Measurements from ENCODE around the gene OR2A14. TPM values are rescaled to one million over a fixed set of nuclear protein-coding genes. Genes with fewer than 3 reads are reported as not detected.

The OR2A14 gene
- total and polyA plus RNA-seq, 2 of the 13 experiments (the other 11 are each of a cell fraction or from before 2014, with no cell fraction given) = not detected

GRCh38 chr7:144148224-144148827, 25.4 kb downstream of the OR2A14 start (continued):
- TF ChIP-seq, protein P1, sequence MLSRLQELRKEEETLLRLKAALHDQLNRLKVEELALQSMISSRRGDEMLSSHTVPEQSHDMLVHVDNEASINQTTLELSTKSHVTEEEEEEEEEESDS (CRISPR knock-in tag; IDR thresholded peaks at IDR 0.05; ENCODE audit: borderline replicate concordance) = no peak
- TF ChIP-seq ARNTL (CRISPR knock-in tag; IDR thresholded peaks at IDR 0.05) (no peak), SIN3A (IDR thresholded peaks at IDR 0.05; ENCODE audit: borderline replicate concordance, low read depth, low read length) (no peak)

- 0% methylated on average over 1 of the region's 1 CpG for WGBS (ENCODE audit: low lambda C conversion rate)
- TF ChIP-seq CHCHD3 (CRISPR knock-in tag; IDR thresholded peaks at IDR 0.05) (no peak), HNRNPK (IDR thresholded peaks at IDR 0.05; ENCODE audit: low read depth, low read length, poor library complexity, severe bottlenecking) (peak; percentile 80), ZNF720 (CRISPR knock-in tag; IDR thresholded peaks at IDR 0.05) (no peak)
- Histone ChIP-seq H3K36me3 (replicated peaks in 1 of 2; ENCODE audit: control insufficient read depth in 1 of 2, insufficient read depth in 2 of 2, low read length in 2 of 2) (no peaks in the 10 kb centered on the region), H3K4me3 (replicated peaks in 1 of 3; ENCODE audit: insufficient read depth in 1 of 3, low read depth in 2 of 3, low read length in 3 of 3) (no peak overlapping the region), H3K27ac (ENCODE audit: extremely low read length, insufficient read depth, low read length) (no peak overlapping the region), H2AFZ (ENCODE audit: low read length) (no peak overlapping the region), H3K9ac (ENCODE audit: insufficient read depth, low read depth, low read length) (no peak overlapping the region), H3K4me1 (ENCODE audit: insufficient read depth, low read length) (no peaks in the 10 kb centered on the region), H3K79me2 (ENCODE audit: insufficient read depth, low read length) (no peaks in the 10 kb centered on the region), H3K4me2 (ENCODE audit: low read depth, low read length) (no peak overlapping the region), H4K20me1 (ENCODE audit: insufficient read depth, low read length) (no peaks in the 10 kb centered on the region), H3K27me3 (ENCODE audit: control insufficient read depth in 1 of 2, insufficient read depth in 2 of 2, low read length in 2 of 2) (no peaks in the 10 kb centered on the region), H3K9me3 (ENCODE audit: low read length) (no peaks in the 10 kb centered on the region)
- ChIA-PET POLR2A (no interaction called here), CTCF (ENCODE audit: low intra/inter-chr PET ratio, low total read pairs) (no interaction called here)
- in situ Hi-C loops (cut with HindIII; ENCODE audit: extremely low pct_ligation_motif_present, low pct_unique_long_range_greater_than_20kb) = no loop called here
- FAIRE-seq (no peak), ATAC-seq (no peak), DNase-seq (ENCODE audit: low spot score) (no peak)
- BruUV-seq (replicated peaks) = no TSS peak
- intact Hi-C loops (cut with micrococcal nuclease; ENCODE audit: unreplicated experiment) = no loop called here
Measured at GRCh38 chr7:144158861-144159260, 35.9 kb downstream of the OR2A14 start.

GRCh38 chr7:144164784-144165183, 41.8 kb downstream of the OR2A14 start:
- TF ChIP-seq, protein P2, sequence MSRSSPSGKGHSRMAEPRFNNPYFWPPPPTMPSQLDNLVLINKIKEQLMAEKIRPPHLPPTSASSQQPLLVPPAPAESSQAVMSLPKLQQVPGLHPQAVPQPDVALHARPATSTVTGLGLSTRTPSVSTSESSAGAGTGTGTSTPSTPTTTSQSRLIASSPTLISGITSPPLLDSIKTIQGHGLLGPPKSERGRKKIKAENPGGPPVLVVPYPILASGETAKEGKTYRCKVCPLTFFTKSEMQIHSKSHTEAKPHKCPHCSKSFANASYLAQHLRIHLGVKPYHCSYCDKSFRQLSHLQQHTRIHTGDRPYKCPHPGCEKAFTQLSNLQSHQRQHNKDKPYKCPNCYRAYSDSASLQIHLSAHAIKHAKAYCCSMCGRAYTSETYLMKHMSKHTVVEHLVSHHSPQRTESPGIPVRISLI (CRISPR knock-in tag; IDR thresholded peaks at IDR 0.05; ENCODE audit: borderline replicate concordance) = no peak
- TF ChIP-seq MAFK (conservative IDR thresholded peaks at IDR 0.05 in 1 of 2, IDR thresholded peaks at IDR 0.05 in 1 of 2; ENCODE audit: low read length in 2 of 2) = peak in 1 of 2 experiments; percentile 24; a peak in 1 of 4 replicates

More at GRCh38 chr7:144164784-144165183, 41.8 kb downstream of the OR2A14 start:
- no peak overlapping the region for H3K9ac ChIP-seq (ENCODE audit: insufficient read depth, low read depth, low read length)
- H3K36me3 ChIP-seq (replicated peaks in 1 of 2; ENCODE audit: control insufficient read depth in 1 of 2, insufficient read depth in 2 of 2, low read length in 2 of 2) = no peaks in the 10 kb centered on the region
- no peaks in the 10 kb centered on the region for H3K9me3 ChIP-seq (ENCODE audit: low read length)
- H3K27me3 ChIP-seq (ENCODE audit: control insufficient read depth in 1 of 2, insufficient read depth in 2 of 2, low read length in 2 of 2) = no peaks in the 10 kb centered on the region
- DNase-seq (ENCODE audit: low spot score) (no peak), ATAC-seq (no peak), FAIRE-seq (no peak)
- no TSS peak for BruUV-seq (replicated peaks)
- H3K79me2 ChIP-seq (ENCODE audit: insufficient read depth, low read length) = no peaks in the 10 kb centered on the region
- H4K20me1 ChIP-seq (ENCODE audit: insufficient read depth, low read length) = no peaks in the 10 kb centered on the region
- H3K4me3 ChIP-seq (replicated peaks in 1 of 3; ENCODE audit: insufficient read depth in 1 of 3, low read depth in 2 of 3, low read length in 3 of 3) = no peak overlapping the region
- intact Hi-C loops (cut with micrococcal nuclease; ENCODE audit: unreplicated experiment) = no loop called here
- 3% methylated on average over 2 of the region's 2 CpGs for WGBS (ENCODE audit: low lambda C conversion rate)
- H3K4me1 ChIP-seq (ENCODE audit: insufficient read depth, low read length) = no peaks in the 10 kb centered on the region
- in situ Hi-C loops (cut with HindIII; ENCODE audit: extremely low pct_ligation_motif_present, low pct_unique_long_range_greater_than_20kb) = no loop called here
- H3K27ac ChIP-seq (ENCODE audit: extremely low read length, insufficient read depth, low read length) = no peak overlapping the region
- no peak overlapping the region for H2AFZ ChIP-seq (ENCODE audit: low read length)
- H3K4me2 ChIP-seq (ENCODE audit: low read depth, low read length) = no peak overlapping the region
- ChIA-PET POLR2A (no interaction called here), CTCF (ENCODE audit: low intra/inter-chr PET ratio, low total read pairs) (no interaction called here)

Data from HepG2 (cell line).